Muscle layer of duodenum (tissue), 2 donors: ENCODE measurements around the gene TAOK2.

ENCODE experiments used
- H3K27ac ChIP-seq: one replicate; pipeline ENCODE4 v1.7.0; 2013; ENCODE audit warnings: mild to moderate bottlenecking, low read length
- H3K27me3 ChIP-seq: one replicate; pipeline ENCODE4 v1.7.0; 2013; ENCODE audit warnings: low read depth, mild to moderate bottlenecking, control low read depth, low read length
- H3K36me3 ChIP-seq, 2 donors: one replicate each; pipeline ENCODE4 v1.7.0; 2013; ENCODE audit warnings: low read length in 2 of 2, control low read depth in 1 of 2, mild to moderate bottlenecking in 1 of 2; ENCODE audit not compliant: insufficient read depth in 2 of 2, control insufficient read depth in 1 of 2
- H3K4me1 ChIP-seq, 2 donors: one replicate each; pipeline ENCODE4 v1.7.0; 2013; ENCODE audit warnings: low read length in 2 of 2, mild to moderate bottlenecking in 2 of 2, control low read depth in 1 of 2, moderate library complexity in 1 of 2; ENCODE audit not compliant: insufficient read depth in 2 of 2, control insufficient read depth in 1 of 2
- H3K4me3 ChIP-seq, 2 donors: one replicate each; pipeline ENCODE4 v1.7.0; 2013; ENCODE audit warnings: low read length in 2 of 2, low read depth in 1 of 2, mild to moderate bottlenecking in 1 of 2
- H3K9me3 ChIP-seq, 2 donors: one replicate each; pipeline ENCODE4 v1.7.0; 2013; ENCODE audit warnings: low read length in 2 of 2, control low read depth in 1 of 2, mild to moderate bottlenecking in 1 of 2; ENCODE audit not compliant: control insufficient read depth in 1 of 2
- donor health status: healthy.

Gene TAOK2

DNA sequence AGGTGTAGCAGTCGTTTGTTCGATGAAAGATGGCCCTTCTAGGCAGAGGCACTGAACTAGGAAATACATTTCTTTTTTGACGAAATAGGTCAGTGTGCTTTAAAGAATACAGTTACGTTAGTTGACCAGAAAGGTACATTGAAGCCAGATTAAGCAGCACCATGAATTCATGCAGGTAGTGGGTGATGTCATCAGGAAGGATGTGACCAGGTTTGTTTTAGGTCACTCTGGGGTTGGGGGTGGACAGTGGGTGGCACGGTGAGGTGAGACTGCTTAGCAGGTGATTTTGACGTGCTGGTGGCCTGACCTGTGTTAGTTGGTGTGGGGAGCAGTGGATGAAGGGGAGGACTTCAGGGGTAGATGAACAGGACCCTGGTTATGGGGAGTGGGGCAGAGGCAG lies 25.9 kb downstream of the TAOK2 start:
- no peak overlapping the region for H3K4me3 ChIP-seq
- no peak overlapping the region for H3K27ac ChIP-seq
- no peaks in the 10 kb centered on the region for H3K27me3 ChIP-seq
- peaks cover 0 to 30% of the 10 kb centered on the region in 2 donors for H3K36me3 ChIP-seq
- peaks cover 10 to 14% of the 10 kb centered on the region in 2 donors for H3K4me1 ChIP-seq
- no peaks in the 10 kb centered on the region for H3K9me3 ChIP-seq

DNA sequence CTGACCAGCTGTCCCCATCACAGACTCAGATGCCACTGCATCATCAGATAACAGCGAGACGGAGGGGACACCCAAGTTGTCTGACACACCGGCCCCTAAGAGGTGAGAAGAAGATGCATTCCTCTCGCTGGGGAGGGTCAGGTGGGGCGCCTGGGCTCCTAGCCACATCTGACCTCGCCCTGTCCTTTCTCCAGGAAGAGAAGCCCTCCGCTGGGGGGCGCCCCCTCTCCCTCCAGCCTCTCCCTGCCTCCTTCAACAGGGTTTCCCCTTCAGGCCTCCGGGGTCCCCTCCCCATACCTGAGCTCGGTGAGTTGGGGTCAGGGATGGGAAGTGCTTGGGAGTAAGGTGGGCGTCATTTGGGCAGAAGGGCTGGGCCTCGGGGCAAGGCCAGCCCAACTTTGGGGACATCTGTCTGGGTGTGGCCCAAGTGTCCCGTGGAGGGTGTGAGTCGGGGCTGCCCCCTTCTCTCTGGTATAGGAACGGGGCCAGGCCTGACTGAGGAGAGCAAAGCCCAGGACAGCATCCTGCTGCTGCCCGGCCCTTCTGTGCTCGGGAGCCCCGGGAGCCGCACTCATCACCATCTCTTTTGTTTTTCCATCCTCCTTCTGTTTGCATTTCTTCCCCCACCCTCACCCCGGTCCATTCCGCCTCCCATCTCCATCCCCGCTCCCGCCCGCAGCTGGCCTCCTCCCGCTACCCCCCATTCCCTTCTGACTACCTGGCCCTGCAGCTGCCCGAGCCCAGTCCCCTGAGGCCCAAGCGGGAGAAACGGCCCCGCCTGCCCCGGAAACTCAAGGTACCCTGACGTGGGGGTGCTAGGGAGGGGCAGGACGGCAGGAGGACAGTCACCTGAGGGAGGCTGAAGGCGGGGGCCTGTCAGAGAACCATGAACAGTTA lies 27.3 kb downstream of the TAOK2 start:
- Histone ChIP-seq H3K4me3 (no peak overlapping the region), H3K9me3 (no peaks in the 10 kb centered on the region), H3K36me3 (peaks cover 0 to 26% of the 10 kb centered on the region in 2 donors), H3K4me1 (peaks cover 6 to 17% of the 10 kb centered on the region in 2 donors), H3K27ac (no peak overlapping the region), H3K27me3 (no peaks in the 10 kb centered on the region)

DNA sequence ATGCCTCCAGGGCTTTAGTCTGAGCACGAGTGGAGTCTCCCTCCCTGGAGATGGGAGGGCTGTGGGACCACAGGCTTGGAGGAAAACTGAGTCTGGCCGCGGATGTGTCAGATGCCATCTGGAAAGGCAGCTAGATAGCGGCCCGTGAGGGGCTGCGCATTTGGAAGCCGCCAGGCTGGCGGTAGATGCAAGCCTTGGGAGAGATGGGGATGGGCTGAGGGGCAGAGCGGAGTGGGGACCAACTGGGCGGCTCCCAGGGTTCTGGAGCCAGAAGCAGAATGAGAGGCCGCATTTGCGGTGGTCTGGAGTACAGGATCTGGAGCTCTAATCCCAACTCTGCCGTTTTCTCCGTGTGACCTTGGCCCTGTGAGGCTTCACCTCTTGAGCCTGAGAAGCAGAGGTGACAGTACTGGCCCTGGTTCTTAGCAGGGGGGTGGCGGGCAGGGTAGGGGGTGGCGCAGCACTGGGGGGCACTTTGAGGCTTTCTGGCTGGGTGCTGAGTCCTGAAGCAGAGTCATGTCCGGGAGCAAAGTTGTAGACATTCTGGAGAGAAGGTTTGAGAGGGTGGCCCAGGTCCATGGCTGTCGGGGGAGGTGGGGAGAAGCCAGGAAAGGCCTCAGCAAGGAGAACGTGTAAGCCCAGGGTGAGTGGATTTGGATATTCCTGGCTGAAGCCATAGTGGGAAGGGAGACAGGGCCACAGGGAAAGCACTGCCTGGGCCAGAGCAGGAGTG lies 29.1 kb downstream of the TAOK2 start:
- no peak overlapping the region for H3K4me3 ChIP-seq
- H3K4me1 ChIP-seq: peaks cover 0 to 8% of the 10 kb centered on the region in 2 donors
- H3K36me3 ChIP-seq: peaks cover 0 to 26% of the 10 kb centered on the region in 2 donors
- H3K27ac ChIP-seq: no peak overlapping the region
- no peaks in the 10 kb centered on the region for H3K9me3 ChIP-seq
- H3K27me3 ChIP-seq: no peaks in the 10 kb centered on the region

DNA sequence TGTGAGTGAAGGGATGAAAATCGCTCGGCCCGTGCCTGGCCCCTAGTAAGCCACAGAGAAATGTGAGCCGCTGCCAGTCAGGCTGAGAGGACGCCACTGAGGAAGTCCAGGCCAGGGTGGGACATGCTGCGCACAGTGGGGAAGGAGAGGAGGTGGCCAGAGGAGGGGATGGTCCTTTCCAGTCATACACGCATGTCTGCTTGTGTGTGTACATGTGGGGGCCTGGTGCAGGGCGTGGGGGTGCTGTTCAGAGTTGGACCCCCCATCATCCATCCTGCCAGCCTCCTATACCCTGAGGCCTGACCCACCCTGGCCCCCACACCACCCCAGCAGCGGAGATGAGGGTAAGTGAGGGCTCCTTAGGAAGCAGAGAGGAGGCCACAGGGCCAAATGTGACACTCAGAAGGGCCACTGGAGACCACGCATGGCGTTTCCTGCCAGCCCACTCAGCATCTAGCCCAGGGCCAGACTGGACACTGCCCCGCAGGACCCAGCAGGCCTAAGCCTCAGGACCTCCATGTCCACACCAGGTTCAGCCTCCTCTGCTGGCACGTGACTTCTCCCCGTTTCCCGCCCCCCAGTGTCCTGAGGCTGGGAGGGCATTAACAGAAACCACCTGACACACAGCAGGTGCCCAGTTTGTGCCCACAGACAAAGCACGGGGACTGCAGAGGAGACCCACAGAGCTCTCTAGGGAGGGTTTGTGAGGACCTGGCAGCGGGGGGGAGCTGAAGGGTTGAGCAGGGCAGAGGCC lies 30.2 kb downstream of the TAOK2 start:
- Histone ChIP-seq H3K9me3 (no peaks in the 10 kb centered on the region), H3K27ac (no peak overlapping the region), H3K4me1 (peaks cover 0 to 8% of the 10 kb centered on the region in 2 donors), H3K36me3 (peaks cover 0 to 26% of the 10 kb centered on the region in 2 donors), H3K27me3 (peaks cover 3% of the 10 kb centered on the region), H3K4me3 (no peak overlapping the region)

DNA sequence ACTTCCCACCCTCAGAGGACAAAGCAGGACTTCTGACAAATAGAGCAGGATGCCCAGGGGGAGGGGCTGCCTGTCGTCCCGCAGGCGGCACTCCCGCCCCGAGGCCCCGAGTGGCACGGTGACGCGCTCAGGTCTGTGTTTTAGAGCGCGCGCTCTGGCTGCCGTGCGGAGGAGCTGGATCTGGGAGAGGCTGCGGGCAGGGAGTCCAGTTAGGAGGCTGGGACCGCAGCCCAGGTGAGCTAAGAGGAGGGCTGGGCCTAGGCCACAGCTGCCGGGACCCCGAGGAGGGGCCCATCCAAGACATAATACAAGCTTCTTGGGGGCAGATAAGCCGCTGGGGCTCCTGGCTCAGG lies 30.7 kb downstream of the TAOK2 start:
- no peaks in the 10 kb centered on the region for H3K9me3 ChIP-seq
- peaks cover 0 to 8% of the 10 kb centered on the region in 2 donors for H3K4me1 ChIP-seq
- H3K27ac ChIP-seq: no peak overlapping the region
- no peak overlapping the region for H3K4me3 ChIP-seq
- peaks cover 3% of the 10 kb centered on the region for H3K27me3 ChIP-seq
- peaks cover 0 to 26% of the 10 kb centered on the region in 2 donors for H3K36me3 ChIP-seq

DNA sequence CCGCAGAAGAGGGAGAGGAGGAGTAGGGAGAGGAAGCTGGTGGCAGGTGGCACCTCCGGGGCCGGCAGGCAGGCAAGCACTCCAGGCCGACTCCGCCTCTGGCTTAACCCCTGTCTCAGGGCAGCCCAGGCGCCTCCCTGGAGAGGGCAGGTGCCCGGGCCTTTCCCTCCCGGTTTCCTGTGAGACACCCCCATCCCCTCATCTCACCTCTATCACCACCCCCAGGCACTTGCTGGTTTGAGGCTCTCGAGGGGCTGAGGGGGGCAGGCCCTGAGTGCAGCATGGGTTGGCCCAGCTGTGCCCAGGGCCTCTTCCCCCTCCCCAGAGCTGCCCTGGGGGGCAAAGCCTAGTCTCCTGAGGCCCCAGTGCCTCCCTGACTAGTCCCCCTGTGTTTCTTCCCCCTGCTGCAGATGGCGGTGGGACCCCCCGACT lies 31.2 kb downstream of the TAOK2 start:
- H3K27me3 ChIP-seq: peaks cover 4% of the 10 kb centered on the region
- H3K4me1 ChIP-seq: peaks cover 0 to 9% of the 10 kb centered on the region in 2 donors
- H3K36me3 ChIP-seq: peaks cover 0 to 25% of the 10 kb centered on the region in 2 donors
- no peak overlapping the region for H3K27ac ChIP-seq
- H3K9me3 ChIP-seq: no peaks in the 10 kb centered on the region
- no peak overlapping the region for H3K4me3 ChIP-seq

DNA sequence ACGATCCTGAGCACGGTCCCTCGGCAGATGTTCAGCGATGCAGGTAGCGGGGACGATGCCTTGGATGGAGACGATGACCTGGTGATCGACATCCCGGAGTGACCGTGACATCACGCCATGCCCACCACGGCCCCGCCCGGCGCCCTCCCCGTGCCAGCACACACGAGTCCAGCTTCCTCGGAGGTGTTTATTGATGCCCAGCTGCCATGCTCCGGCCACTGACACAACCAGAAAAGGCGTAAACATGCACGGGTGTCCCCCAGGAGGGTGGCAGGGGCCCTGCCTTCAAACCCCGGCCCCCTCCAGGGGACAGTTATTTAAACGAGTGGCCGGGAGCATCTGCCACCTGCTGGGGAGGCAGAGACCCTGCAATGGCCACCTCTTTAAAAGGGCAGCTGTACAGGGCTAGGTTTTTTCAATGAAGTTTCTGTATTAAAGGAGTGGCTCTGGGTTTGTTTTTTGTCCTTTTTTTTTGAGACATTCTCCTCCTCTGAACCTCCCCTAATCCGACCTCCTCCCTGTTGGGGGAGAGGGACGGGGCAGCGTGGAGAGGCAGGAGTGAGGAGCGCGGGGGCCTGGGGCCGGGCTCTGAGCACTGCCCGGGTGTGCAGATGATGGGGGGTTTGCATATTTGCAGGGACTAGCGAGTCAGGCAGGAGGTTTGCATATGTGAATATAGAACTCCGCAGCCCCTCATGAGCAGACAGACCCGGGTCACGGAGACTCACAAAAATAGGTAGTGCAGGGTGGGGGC lies 31.9 kb downstream of the TAOK2 start:
- H3K9me3 ChIP-seq: no peaks in the 10 kb centered on the region
- no peak overlapping the region for H3K27ac ChIP-seq
- H3K4me1 ChIP-seq: peaks cover 0 to 16% of the 10 kb centered on the region in 2 donors
- peaks cover 10% of the 10 kb centered on the region for H3K27me3 ChIP-seq
- H3K36me3 ChIP-seq: peaks cover 0 to 18% of the 10 kb centered on the region in 2 donors
- H3K4me3 ChIP-seq: no peak overlapping the region

DNA sequence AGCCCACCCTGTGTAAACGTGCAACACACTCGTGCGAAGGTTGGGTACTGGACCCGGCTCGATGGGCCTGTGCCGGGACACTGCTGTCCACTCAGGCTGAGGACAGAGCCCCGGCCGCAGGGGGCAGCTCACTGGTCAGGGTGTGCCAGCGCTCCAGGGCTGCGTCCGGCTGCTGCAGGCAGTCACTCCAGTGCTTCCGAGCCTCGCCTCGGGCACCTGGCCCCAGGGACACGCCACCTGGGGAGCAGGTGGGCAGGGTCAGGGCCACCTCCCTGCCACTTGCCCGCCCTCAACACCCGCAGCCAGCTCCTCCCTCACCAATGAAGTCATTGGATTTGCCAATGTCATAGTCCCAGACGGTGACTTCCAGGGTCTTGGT lies 32.4 kb downstream of the TAOK2 start:
- H3K27ac ChIP-seq: no peak overlapping the region
- H3K4me1 ChIP-seq: peaks cover 0 to 20% of the 10 kb centered on the region in 2 donors
- no peaks in the 10 kb centered on the region for H3K9me3 ChIP-seq
- peaks cover 0 to 13% of the 10 kb centered on the region in 2 donors for H3K36me3 ChIP-seq
- H3K4me3 ChIP-seq: no peak overlapping the region
- H3K27me3 ChIP-seq: peaks cover 12% of the 10 kb centered on the region

DNA sequence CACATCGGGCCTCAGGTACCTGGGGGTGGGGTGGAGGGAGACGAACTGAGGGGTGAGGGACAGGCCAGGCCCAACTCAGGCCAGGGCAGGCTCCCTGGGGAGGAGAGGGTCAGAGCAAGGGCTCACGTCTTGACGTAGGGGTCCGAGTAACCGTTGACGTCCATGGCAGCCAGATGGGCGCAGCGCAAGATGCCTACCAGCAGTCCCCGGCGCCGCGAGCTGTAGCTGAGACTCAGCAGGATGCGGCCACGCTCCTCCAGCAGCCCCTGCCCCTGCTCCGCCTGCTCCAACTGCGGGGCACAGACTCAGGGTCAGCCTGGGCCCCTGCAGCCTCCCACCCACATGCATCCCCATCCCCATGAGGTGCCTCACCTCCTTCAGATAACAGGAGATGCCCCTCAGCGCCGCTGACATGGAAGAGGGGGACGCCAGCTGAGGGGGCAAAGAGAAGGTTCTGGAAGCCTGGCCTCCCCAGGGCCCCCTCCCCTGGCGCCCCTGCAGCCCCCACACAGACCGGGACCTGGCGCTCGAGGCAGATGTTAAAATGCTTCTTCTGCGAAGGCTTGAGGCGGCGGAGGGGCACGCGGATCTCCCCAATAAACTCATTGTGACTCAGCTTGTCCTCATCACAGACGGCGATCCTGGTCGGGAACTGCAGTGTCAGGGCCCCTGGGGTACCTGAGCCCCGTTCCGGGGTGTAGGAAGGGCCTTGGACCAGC lies 33.1 kb downstream of the TAOK2 start:
- peaks cover 0 to 27% of the 10 kb centered on the region in 2 donors for H3K4me1 ChIP-seq
- H3K36me3 ChIP-seq: peaks cover 0 to 8% of the 10 kb centered on the region in 2 donors
- peaks cover 17% of the 10 kb centered on the region for H3K27me3 ChIP-seq
- H3K9me3 ChIP-seq: no peaks in the 10 kb centered on the region
- H3K4me3 ChIP-seq: no peak overlapping the region
- H3K27ac ChIP-seq: no peak overlapping the region

DNA sequence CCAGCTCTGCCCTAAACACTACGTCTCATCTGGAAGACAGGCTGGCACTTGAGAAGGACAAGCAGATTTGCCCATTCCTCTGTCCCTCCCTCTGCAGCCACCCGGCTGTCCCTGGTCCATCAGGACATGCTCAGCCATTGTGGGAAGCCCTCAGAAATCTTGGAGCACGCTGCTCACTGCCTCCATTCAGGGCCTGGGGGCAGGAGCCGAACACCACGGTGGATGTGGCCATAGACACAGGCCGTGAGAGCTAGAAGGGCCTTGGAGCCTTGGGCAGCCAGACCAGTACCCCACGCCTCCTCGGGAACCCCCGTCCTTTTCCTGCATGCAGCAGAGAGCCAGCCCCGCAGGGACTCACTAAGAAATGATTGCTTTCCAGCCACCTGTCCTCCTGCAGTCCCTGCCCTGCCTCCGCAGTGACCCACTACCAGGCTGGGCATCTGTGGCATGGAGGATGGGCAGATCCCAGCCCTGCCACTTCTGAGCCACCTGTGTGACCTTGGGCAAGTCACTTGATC lies 33.8 kb downstream of the TAOK2 start:
- peaks cover 0 to 8% of the 10 kb centered on the region in 2 donors for H3K36me3 ChIP-seq
- peaks cover 0 to 27% of the 10 kb centered on the region in 2 donors for H3K4me1 ChIP-seq
- H3K27ac ChIP-seq: no peak overlapping the region
- H3K9me3 ChIP-seq: no peaks in the 10 kb centered on the region
- peaks cover 21% of the 10 kb centered on the region for H3K27me3 ChIP-seq
- no peak overlapping the region for H3K4me3 ChIP-seq
